Fibroblast of villous mesenchyme (primary cell): ENCODE results near the gene LINGO1. TPM values are rescaled to one million over a fixed set of nuclear protein-coding genes. Genes with fewer than 3 reads are reported as not detected.

ENCODE experiments used
- DNase-seq: peaks from one replicate; pipeline ENCODE4 v3.0.0-alpha.2; 2010; ENCODE audit warnings: low read depth
- H3K4me3 ChIP-seq: 2 replicates; pipeline ENCODE4 v1.5.1; 2011; ENCODE audit warnings: low read depth, mild to moderate bottlenecking, low read length
- total RNA-seq: library from RNA; depleted of rRNA; stranded (reverse); fragments of >200 nt; gene quantifications from 2 replicates; pipeline ENCODE4 v1.2.3, GENCODE V29; 2012
- TF ChIP-seq, protein P1 (sequence below): IDR thresholded peaks from 2 replicates; pipeline ENCODE4 v1.5.1; 2012; ENCODE audit warnings: low read depth, mild to moderate bottlenecking, low read length; ENCODE audit not compliant: insufficient read depth

The LINGO1 gene
- total RNA-seq, 1 donor = not detected

DNA sequence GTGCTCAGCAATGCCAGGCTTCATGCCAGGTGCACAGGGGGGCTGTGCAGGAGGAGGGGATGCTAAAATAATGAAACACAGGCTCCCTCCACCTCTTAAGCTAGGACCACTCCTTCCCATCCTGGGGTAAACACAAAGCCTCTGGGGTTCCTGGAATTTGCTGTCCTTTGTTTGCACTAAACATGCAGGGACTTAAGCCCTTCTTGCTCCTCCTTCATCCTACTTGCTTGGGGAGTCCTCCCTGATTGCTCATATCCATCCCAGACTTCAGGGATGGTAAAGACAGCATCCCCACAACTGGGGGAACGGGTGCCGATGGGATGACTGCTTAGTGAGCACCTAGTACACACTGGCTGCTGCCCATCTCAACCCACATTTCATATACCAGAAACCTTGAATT is 5.1 kb downstream of the LINGO1 start:
- no peak for DNase-seq

DNA sequence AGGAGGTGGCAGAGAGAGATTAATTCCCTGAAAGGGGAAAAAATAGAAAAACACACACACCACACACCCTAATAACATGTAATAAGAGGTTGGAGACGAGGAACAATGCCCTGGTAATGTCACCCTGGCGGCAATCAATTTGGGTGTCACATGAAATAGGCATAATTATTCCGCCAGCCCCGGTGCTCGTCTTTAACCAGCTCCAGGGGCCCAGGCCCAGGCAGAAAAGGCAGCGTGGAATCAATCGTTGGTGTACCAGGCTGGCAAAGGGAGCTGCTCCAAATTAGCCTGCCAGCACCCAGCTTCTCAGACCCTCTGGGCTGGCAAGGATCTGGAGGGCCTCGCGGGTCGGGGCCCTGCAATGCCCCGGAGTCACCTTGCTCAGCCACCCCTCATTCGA is 5.6 kb downstream of the LINGO1 start:
- TF ChIP-seq, protein P1, sequence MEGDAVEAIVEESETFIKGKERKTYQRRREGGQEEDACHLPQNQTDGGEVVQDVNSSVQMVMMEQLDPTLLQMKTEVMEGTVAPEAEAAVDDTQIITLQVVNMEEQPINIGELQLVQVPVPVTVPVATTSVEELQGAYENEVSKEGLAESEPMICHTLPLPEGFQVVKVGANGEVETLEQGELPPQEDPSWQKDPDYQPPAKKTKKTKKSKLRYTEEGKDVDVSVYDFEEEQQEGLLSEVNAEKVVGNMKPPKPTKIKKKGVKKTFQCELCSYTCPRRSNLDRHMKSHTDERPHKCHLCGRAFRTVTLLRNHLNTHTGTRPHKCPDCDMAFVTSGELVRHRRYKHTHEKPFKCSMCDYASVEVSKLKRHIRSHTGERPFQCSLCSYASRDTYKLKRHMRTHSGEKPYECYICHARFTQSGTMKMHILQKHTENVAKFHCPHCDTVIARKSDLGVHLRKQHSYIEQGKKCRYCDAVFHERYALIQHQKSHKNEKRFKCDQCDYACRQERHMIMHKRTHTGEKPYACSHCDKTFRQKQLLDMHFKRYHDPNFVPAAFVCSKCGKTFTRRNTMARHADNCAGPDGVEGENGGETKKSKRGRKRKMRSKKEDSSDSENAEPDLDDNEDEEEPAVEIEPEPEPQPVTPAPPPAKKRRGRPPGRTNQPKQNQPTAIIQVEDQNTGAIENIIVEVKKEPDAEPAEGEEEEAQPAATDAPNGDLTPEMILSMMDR = no peak
- H3K4me3 ChIP-seq = no peak overlapping the region
- DNase-seq = no peak

More for the DNA sequence above, 5.1 kb downstream of the LINGO1 start:
- TF ChIP-seq, protein P1 = no peak
- H3K4me3 ChIP-seq = no peak overlapping the region

DNA sequence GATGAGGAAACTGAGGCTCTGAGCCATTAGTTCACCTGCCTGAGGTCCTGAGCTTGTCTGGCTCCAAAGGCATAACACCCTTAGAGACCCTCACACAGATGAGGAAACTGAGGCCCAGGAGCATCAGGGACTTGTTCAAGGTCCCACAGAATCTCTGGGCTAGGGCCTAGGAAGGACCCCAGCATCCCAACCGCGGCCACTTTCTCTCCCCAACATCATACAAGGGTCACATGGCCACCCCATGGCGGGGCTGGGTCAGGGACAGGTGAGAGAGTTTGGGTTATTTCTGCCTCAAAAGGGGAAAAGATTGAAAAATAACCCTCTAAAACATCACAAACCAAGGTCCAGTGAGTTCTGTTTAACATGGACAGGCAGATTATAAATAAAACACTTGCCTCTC is 6.7 kb downstream of the LINGO1 start:
- TF ChIP-seq, protein P1 = no peak
- no peak for DNase-seq
- H3K4me3 ChIP-seq = no peak overlapping the region

- no peak overlapping the region for H3K4me3 ChIP-seq
- no peak for DNase-seq
- TF ChIP-seq, protein P1 = no peak
Observed at GRCh38 chr15:77625376-77625775, 7.3 kb downstream of the LINGO1 start.

GRCh38 chr15:77624868-77625267 is 7.8 kb downstream of the LINGO1 start:
- TF ChIP-seq, protein P1 = no peak
- H3K4me3 ChIP-seq = no peak overlapping the region
- DNase-seq = no peak

GRCh38 chr15:77623755-77624524 is 8.8 kb downstream of the LINGO1 start:
- TF ChIP-seq, protein P1 = no peak
- H3K4me3 ChIP-seq = no peak overlapping the region
- no peak for DNase-seq
